Breast epithelium (tissue), 4 donors: ENCODE results near the gene DPYD. TPM values are rescaled to one million over a fixed set of nuclear protein-coding genes. Genes with fewer than 3 reads are reported as not detected.

Experiments used
- DNase-seq, 2 donors: peaks; one replicate each; pipeline ENCODE4 v3.0.0-alpha.2; 2019; ENCODE audit warnings: low spot score in 2 of 2
- H3K27ac ChIP-seq, 2 donors: fragments of 200-600 bp; sonication (generic) in 1 of 2; one replicate each; pipeline ENCODE4 v1.5.1; 2016 to 2019; ENCODE audit warnings: mild to moderate bottlenecking in 1 of 2
- H3K27me3 ChIP-seq, 2 donors: fragments of 200-600 bp; sonication (generic) in 1 of 2; one replicate each; pipeline versions ENCODE4 v1.5.1 to v1.6.0; 2017 to 2019; ENCODE audit warnings: control low read depth in 1 of 2, mild to moderate bottlenecking in 1 of 2
- H3K36me3 ChIP-seq: fragments of 200-600 bp; one replicate; pipeline ENCODE4 v1.5.1; 2019
- H3K4me1 ChIP-seq, 2 donors: fragments of 200-600 bp; sonication (generic); one replicate each; pipeline ENCODE4 v1.5.1; 2016 to 2019; ENCODE audit warnings: control low read depth in 1 of 2
- H3K4me3 ChIP-seq, 3 donors: fragments of 200-600 bp; sonication (generic); 1 replicate in 2 of 3; 2 replicates in 1 of 3; pipeline ENCODE4 v1.5.1; 2016 to 2019; ENCODE audit warnings: mild to moderate bottlenecking in 3 of 3, moderate library complexity in 2 of 3
- H3K9me3 ChIP-seq, 2 donors: fragments of 200-600 bp; sonication (generic) in 1 of 2; one replicate each; pipeline ENCODE4 v1.5.1; 2016 to 2019; ENCODE audit warnings: control low read depth in 1 of 2
- CTCF ChIP-seq, 3 donors: fragments of 450-650 bp; IDR thresholded peaks; one replicate each; pipeline ENCODE4 v1.5.1; 2016 to 2017; ENCODE audit warnings: antibody characterized with exemption in 3 of 3, mild to moderate bottlenecking in 3 of 3, moderate library complexity in 3 of 3
- POLR2A ChIP-seq: fragments of 450-650 bp; IDR thresholded peaks from one replicate; pipeline ENCODE4 v1.6.1; 2016; ENCODE audit warnings: antibody characterized with exemption, mild to moderate bottlenecking, moderate library complexity
- POLR2AphosphoS5 ChIP-seq, 3 donors: sonication (generic); formaldehyde crosslinking; IDR thresholded peaks; one replicate each; pipeline ENCODE4 v1.6.1; 2017; ENCODE audit warnings: antibody characterized with exemption in 3 of 3
- intact Hi-C: fragments of 100-400 bp; cut with DNase I; formaldehyde crosslinking; loops from one replicate; pipeline ENCODE4 v1.15.1; 2023; ENCODE audit warnings: low total_unique reads
- total RNA-seq, 3 donors: library from RNA; depleted of rRNA; stranded (reverse); fragments of >200 nt; gene quantifications; one replicate each; pipeline ENCODE4 v1.1.0, GENCODE V29; 2016

DPYD gene
- total RNA-seq, 3 donors from 2014 or later = 56.4 to 95.1 (median 58.1) TPM

DNA sequence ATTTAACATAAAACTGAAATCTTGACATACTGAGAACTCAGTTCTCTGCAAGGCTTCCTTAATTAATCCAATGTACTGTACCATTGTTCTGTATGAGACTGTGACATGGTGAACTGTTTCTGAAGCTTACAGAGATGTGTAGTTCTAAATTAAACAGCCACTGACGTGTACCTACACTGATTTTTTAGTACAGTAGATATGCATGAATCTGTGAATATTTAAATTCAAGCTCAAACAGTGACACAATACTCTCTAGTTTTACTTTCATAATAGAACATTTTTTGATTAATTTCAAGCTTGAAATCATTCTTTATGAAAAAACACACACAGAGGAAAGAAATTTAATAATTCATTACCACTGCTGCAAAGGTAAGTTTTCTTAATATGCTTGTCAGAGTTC, 621.9 kb downstream of the DPYD start:
- TF ChIP-seq POLR2A (no peak), CTCF (IDR thresholded peaks at IDR 0.05) (no peak), POLR2AphosphoS5 (IDR thresholded peaks at IDR 0.05) (no peak)
- intact Hi-C loops = no loop called here
- H3K4me1 ChIP-seq = no peaks in the 10 kb centered on the region

DNA sequence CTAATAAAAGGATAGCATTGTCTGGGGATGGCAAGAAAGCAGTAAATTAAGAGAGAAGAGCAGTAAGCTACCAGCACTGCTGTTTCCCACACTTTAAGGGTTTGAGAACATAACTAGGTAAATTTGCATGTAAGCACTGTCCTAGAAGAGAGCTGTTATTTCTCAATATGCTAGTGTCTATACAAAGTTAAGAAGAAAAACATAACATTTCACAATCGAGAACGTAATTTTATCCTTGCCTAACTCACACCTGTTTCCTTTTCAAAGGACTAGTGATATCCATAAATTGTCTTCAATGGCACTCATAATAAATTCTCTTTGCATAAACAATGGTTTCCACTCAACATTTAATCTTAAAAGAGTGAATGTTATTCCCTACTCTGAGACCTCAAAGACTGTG, 623.2 kb downstream of the DPYD start:
- DNase-seq = no peak
- no peak overlapping the region for H3K27ac ChIP-seq
- no peaks in the 10 kb centered on the region for H3K9me3 ChIP-seq
- no peak overlapping the region for H3K4me3 ChIP-seq
- TF ChIP-seq POLR2A = no peak
- H3K27me3 ChIP-seq = no peaks in the 10 kb centered on the region
- no peaks in the 10 kb centered on the region for H3K36me3 ChIP-seq
- intact Hi-C loops = no loop called here
- no peaks in the 10 kb centered on the region for H3K4me1 ChIP-seq

More for the DNA sequence above, 621.9 kb downstream of the DPYD start:
- Histone ChIP-seq H3K27me3 (no peaks in the 10 kb centered on the region), H3K27ac (no peak overlapping the region), H3K4me3 (no peak overlapping the region), H3K9me3 (no peaks in the 10 kb centered on the region), H3K36me3 (no peaks in the 10 kb centered on the region)
- no peak for DNase-seq

DNA sequence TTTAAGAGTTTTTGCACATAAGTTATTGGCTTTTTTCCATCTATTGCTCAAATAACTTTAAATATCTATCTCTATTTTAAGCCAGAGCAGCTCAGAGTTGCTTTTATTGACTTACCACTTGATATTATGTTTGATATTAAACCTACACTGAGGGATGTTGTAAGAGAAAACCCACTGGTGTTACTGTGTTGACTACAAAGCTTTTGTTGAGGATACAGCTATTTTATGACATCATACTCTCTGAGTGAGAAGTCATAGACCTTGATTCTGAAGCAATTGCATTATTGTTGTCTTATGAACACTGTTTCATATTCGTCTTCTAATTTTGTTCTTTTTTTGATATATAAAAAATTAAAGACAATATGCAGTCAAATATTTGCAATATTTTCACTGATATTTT, 638.9 kb downstream of the DPYD start:
- Histone ChIP-seq H3K4me1 (no peaks in the 10 kb centered on the region), H3K4me3 (no peak overlapping the region), H3K27ac (no peak overlapping the region), H3K36me3 (no peaks in the 10 kb centered on the region), H3K27me3 (no peaks in the 10 kb centered on the region), H3K9me3 (no peaks in the 10 kb centered on the region)
- intact Hi-C loops = no loop called here
- no peak for TF ChIP-seq CTCF (IDR thresholded peaks at IDR 0.05)
- DNase-seq = no peak

- intact Hi-C loops = no loop called here
- H3K27me3 ChIP-seq = no peaks in the 10 kb centered on the region
- H3K36me3 ChIP-seq = no peaks in the 10 kb centered on the region
- H3K9me3 ChIP-seq = no peaks in the 10 kb centered on the region
- no peak overlapping the region for H3K4me3 ChIP-seq
- H3K4me1 ChIP-seq = no peaks in the 10 kb centered on the region
- no peak for DNase-seq
- no peak for TF ChIP-seq CTCF (IDR thresholded peaks at IDR 0.05)
- no peak for TF ChIP-seq POLR2A
- TF ChIP-seq POLR2AphosphoS5 (IDR thresholded peaks at IDR 0.05) = no peak
- H3K27ac ChIP-seq = no peak overlapping the region
These were observed 642.8 kb downstream of the DPYD start for GRCh38 chr1:97277891-97278654.

DNA sequence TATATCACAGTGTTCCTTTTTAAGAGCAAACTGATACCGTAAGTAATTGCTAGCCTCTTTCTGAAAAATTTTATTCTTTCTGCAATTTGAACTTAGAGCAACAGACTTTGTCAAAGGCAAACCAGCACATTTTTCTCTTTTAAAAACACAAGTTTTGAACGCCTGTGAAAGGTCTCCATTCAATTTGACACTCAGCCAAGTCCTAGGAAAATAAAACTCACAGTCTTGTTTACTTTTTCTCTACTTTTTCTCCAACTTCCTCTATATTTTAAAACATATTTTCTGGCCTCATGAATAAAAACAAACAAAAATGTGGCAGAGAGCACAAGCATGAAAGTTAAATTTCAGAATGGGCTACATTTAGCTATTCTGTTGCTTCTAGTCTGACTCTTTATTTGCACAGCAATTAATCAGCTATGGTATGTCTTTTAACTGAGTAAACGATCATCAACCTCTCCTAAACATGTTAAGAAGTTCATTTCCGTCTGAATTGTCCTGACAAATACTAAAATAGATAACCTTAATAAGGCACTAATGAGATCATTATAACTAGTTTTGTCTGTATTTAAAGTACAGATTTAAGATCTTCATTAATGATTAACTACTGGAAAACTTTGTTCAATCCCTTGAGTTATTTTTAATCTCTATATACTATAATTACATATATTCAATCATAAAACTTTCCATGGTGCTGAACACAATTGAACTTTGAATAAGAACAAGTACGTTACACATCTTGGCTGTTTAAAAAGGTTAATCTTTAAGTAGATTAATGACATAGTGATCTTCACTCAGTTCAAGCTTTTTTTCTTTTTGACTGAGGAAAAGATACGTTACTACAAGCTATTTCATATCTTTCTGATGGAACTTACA, 648.7 kb downstream of the DPYD start:
- TF ChIP-seq POLR2A = no peak
- TF ChIP-seq POLR2AphosphoS5 (IDR thresholded peaks at IDR 0.05) = no peak
- TF ChIP-seq CTCF (IDR thresholded peaks at IDR 0.05) = no peak
- no peak overlapping the region for H3K4me3 ChIP-seq
- H3K4me1 ChIP-seq = no peaks in the 10 kb centered on the region
- intact Hi-C loops = no loop called here
- no peaks in the 10 kb centered on the region for H3K27me3 ChIP-seq
- no peak for DNase-seq
- no peak overlapping the region for H3K27ac ChIP-seq
- no peaks in the 10 kb centered on the region for H3K9me3 ChIP-seq
- no peaks in the 10 kb centered on the region for H3K36me3 ChIP-seq
